Measurements from ENCODE around the gene NKD2. TPM values are rescaled to one million over a fixed set of nuclear protein-coding genes. Genes with fewer than 3 reads are reported as not detected.

Gene NKD2
- total and polyA plus RNA-seq, 9 donors = 1.5 to 5.3 (median 2.3) TPM

- no peak for DNase-seq
- H3K4me3 ChIP-seq (ENCODE audit: low read length) = no peak overlapping the region
- 91% methylated on average over 10 of the region's 18 CpGs for WGBS (ENCODE audit: insufficient coverage)
- H3K4me1 ChIP-seq (ENCODE audit: control insufficient read depth, insufficient read depth, low read length) = peaks cover 2% of the 10 kb centered on the region
- H3K36me3 ChIP-seq (ENCODE audit: control insufficient read depth, insufficient read depth, low read length) = no peaks in the 10 kb centered on the region
- H3K27me3 ChIP-seq (ENCODE audit: control insufficient read depth, insufficient read depth, low read length) = no peaks in the 10 kb centered on the region
- no peak overlapping the region for H3K27ac ChIP-seq (ENCODE audit: low read length)
- H3K9me3 ChIP-seq (replicated peaks; ENCODE audit: control insufficient read depth, low read depth, low read length) = no peaks in the 10 kb centered on the region
These were observed 31.2 kb downstream of the NKD2 start for GRCh38 chr5:1039706-1040260.

DNA sequence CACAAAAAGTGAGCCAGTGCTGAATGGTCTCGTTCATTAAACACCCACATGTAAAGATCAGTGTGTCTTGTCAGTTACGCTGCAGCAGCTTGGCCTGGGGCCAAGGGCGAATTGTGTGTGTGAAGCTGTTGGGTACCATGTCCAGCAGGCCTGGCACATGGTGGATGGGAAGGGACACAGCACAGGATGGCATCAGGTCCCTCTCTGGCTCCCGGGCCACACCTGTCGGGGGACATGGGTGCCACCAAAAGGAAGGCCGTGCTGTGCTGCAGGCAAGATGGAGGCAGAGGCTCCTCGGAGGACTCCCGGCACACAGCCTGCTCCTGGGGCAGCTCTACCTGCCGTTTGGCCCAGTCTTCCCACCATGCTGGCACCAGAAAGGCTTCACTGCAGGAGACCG, 32.0 kb downstream of the NKD2 start:
- H3K27ac ChIP-seq (ENCODE audit: low read length) = no peak overlapping the region
- no peaks in the 10 kb centered on the region for H3K27me3 ChIP-seq (ENCODE audit: control insufficient read depth, insufficient read depth, low read length)
- peaks cover 2% of the 10 kb centered on the region for H3K4me1 ChIP-seq (ENCODE audit: control insufficient read depth, insufficient read depth, low read length)
- no peaks in the 10 kb centered on the region for H3K9me3 ChIP-seq (replicated peaks; ENCODE audit: control insufficient read depth, low read depth, low read length)
- no peak overlapping the region for H3K4me3 ChIP-seq (ENCODE audit: low read length)
- WGBS (ENCODE audit: insufficient coverage) = 88% methylated on average over 7 of the region's 10 CpGs
- no peaks in the 10 kb centered on the region for H3K36me3 ChIP-seq (ENCODE audit: control insufficient read depth, insufficient read depth, low read length)
- DNase-seq = no peak

- WGBS (ENCODE audit: insufficient coverage) = 89% methylated on average over 15 of the region's 15 CpGs
- H3K27ac ChIP-seq (ENCODE audit: low read length) = no peak overlapping the region
- no peaks in the 10 kb centered on the region for H3K27me3 ChIP-seq (ENCODE audit: control insufficient read depth, insufficient read depth, low read length)
- no peak for DNase-seq
- peaks cover 2% of the 10 kb centered on the region for H3K4me1 ChIP-seq (ENCODE audit: control insufficient read depth, insufficient read depth, low read length)
- no peaks in the 10 kb centered on the region for H3K9me3 ChIP-seq (replicated peaks; ENCODE audit: control insufficient read depth, low read depth, low read length)
- H3K36me3 ChIP-seq (ENCODE audit: control insufficient read depth, insufficient read depth, low read length) = no peaks in the 10 kb centered on the region
- no peak overlapping the region for H3K4me3 ChIP-seq (ENCODE audit: low read length)
These were observed 32.9 kb downstream of the NKD2 start for GRCh38 chr5:1041225-1042143.

DNA sequence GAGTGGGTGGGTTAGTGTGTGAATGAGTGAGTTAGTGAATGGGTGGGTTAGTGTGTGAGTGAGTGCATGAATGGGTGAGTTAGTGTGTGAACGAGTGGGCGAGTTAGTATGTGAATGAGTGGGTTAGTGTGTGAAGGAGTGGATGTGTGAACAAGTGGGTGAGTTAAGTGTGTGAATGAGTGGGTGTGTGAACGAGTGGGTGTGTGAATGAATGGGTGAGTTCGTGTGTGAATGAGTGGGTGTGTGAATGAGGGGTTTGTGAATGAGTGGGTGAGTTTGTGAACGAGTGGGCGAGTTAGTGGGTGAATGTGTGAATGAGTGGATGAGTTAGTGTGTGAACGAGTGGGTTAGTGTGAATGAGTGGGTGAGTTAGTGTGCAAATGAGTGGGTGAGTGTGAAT, 34.0 kb downstream of the NKD2 start:
- Histone ChIP-seq H3K4me3 (ENCODE audit: low read length) (no peak overlapping the region), H3K27ac (ENCODE audit: low read length) (no peak overlapping the region), H3K9me3 (replicated peaks; ENCODE audit: control insufficient read depth, low read depth, low read length) (no peaks in the 10 kb centered on the region), H3K36me3 (ENCODE audit: control insufficient read depth, insufficient read depth, low read length) (no peaks in the 10 kb centered on the region), H3K27me3 (ENCODE audit: control insufficient read depth, insufficient read depth, low read length) (no peaks in the 10 kb centered on the region), H3K4me1 (ENCODE audit: control insufficient read depth, insufficient read depth, low read length) (no peaks in the 10 kb centered on the region)
- no peak for DNase-seq
- WGBS (ENCODE audit: insufficient coverage) = 93% methylated on average over 7 of the region's 7 CpGs

DNA sequence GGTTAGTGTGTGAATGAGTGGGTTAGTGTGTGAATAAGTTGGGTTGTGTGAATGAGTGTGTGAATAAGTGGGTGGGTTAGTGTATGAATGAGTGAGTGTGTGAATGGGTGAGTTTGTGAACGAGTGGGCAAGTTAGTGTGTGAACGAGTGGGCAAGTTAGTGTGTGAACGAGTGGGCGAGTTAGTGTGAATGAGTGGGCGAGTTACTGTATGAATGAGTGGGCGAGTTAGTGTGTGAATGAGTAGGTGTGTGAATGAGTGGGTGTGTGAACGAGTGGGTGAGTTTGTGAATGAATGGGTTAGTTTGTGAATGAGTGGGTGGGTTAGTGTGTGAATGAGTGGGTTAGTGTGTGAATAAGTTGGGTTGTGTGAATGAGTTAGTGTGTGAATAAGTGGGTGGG, 34.7 kb downstream of the NKD2 start:
- Histone ChIP-seq H3K27me3 (ENCODE audit: control insufficient read depth, insufficient read depth, low read length) (no peaks in the 10 kb centered on the region), H3K9me3 (replicated peaks; ENCODE audit: control insufficient read depth, low read depth, low read length) (no peaks in the 10 kb centered on the region), H3K27ac (ENCODE audit: low read length) (no peak overlapping the region), H3K36me3 (ENCODE audit: control insufficient read depth, insufficient read depth, low read length) (no peaks in the 10 kb centered on the region), H3K4me3 (ENCODE audit: low read length) (no peak overlapping the region), H3K4me1 (ENCODE audit: control insufficient read depth, insufficient read depth, low read length) (no peaks in the 10 kb centered on the region)
- 93% methylated on average over 7 of the region's 7 CpGs for WGBS (ENCODE audit: insufficient coverage)
- no peak for DNase-seq

DNA sequence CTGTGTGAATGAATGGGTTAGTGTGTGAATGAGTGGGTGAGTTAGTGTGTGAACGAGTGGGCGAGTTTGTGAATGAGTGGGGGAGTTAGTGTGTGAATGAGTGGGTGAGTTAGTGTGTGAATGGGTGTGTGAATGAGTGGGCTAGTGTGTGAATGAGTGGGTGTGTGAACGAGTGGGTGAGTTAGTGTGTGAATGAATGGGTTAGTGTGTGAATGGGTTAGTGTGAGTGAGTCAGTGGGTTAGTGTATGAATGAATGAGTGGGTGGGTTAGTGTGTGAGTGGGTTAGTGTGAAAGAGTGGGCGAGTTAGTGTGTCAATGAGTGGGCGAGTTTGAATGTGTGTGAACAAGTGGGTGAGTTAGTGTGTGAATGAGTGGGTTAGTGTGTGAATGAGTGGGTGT, 35.5 kb downstream of the NKD2 start:
- H3K4me3 ChIP-seq (ENCODE audit: low read length) = no peak overlapping the region
- H3K27me3 ChIP-seq (ENCODE audit: control insufficient read depth, insufficient read depth, low read length) = no peaks in the 10 kb centered on the region
- no peak for DNase-seq
- H3K27ac ChIP-seq (ENCODE audit: low read length) = no peak overlapping the region
- no peaks in the 10 kb centered on the region for H3K9me3 ChIP-seq (replicated peaks; ENCODE audit: control insufficient read depth, low read depth, low read length)
- WGBS (ENCODE audit: insufficient coverage) = 95% methylated on average over 5 of the region's 5 CpGs
- no peaks in the 10 kb centered on the region for H3K36me3 ChIP-seq (ENCODE audit: control insufficient read depth, insufficient read depth, low read length)
- H3K4me1 ChIP-seq (ENCODE audit: control insufficient read depth, insufficient read depth, low read length) = no peaks in the 10 kb centered on the region

DNA sequence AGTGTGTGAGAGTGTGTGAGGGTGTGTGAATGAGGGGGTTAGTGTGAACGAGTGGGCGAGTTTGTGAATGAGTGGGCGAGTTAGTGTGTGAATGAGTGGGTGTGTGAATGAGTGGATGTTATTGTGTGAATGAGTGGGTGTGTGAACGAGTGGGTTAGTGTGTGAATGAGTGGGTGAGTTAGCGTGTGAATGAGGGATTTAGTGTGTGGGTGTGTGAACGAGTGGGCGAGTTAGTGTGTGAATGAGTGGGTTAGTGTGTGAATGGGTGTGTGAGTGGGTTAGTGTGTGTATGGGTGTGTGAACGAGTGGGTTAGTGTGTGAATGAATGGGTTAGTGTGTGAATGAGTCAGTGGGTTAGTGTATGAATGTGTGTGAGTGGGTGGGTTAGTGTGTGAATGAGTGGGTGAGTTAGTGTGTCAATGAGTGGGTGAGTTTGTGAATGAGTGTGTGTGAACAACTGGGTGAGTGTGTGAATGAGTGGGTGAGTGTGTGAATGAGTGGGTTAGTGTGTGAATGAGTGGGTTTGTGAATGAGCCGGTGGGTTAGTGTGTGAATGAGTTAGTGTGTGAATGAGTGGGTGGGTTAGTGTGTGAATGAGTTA, 37.5 kb downstream of the NKD2 start:
- H3K36me3 ChIP-seq (ENCODE audit: control insufficient read depth, insufficient read depth, low read length) = no peaks in the 10 kb centered on the region
- no peak for DNase-seq
- no peak overlapping the region for H3K27ac ChIP-seq (ENCODE audit: low read length)
- peaks cover 10% of the 10 kb centered on the region for H3K4me1 ChIP-seq (ENCODE audit: control insufficient read depth, insufficient read depth, low read length)
- 88% methylated on average over 9 of the region's 9 CpGs for WGBS (ENCODE audit: insufficient coverage)
- peaks cover 2% of the 10 kb centered on the region for H3K27me3 ChIP-seq (ENCODE audit: control insufficient read depth, insufficient read depth, low read length)
- H3K9me3 ChIP-seq (replicated peaks; ENCODE audit: control insufficient read depth, low read depth, low read length) = no peaks in the 10 kb centered on the region
- no peak overlapping the region for H3K4me3 ChIP-seq (ENCODE audit: low read length)

DNA sequence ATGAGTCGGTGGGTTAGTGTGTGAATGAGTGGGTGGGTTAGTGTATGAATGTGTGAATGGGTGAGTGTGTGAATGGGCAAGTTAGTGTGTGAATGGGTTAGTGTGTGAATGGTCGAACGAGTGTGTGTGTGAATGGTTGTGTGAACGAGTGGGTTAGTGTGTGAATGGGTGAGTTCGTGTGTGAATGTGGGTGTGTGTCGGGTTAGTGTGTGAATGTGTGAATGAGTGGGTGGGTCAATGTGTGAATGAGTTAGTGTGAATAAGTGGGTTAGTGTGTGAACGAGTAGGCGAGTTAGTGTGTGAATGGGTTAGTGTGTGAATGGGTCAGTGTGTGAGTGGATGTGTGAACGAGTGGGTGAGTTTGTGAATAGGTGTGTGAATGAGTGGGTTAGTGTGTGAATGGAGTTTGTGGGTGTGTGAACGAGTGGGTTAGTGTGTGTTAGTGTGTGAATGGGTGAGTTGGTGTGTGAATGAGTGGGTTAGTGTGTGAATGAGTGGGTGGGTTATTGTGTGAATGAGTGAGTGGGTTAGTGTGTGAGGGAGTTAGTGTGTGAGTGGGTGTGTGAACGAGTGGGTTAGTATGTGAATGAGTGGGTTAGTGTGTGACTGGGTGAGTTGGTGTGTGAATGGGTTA, 38.8 kb downstream of the NKD2 start:
- DNase-seq = no peak
- peaks cover 4% of the 10 kb centered on the region for H3K36me3 ChIP-seq (ENCODE audit: control insufficient read depth, insufficient read depth, low read length)
- H3K27ac ChIP-seq (ENCODE audit: low read length) = no peak overlapping the region
- peaks cover 20% of the 10 kb centered on the region for H3K4me1 ChIP-seq (ENCODE audit: control insufficient read depth, insufficient read depth, low read length)
- peaks cover 2% of the 10 kb centered on the region for H3K27me3 ChIP-seq (ENCODE audit: control insufficient read depth, insufficient read depth, low read length)
- H3K4me3 ChIP-seq (ENCODE audit: low read length) = no peak overlapping the region
- H3K9me3 ChIP-seq (replicated peaks; ENCODE audit: control insufficient read depth, low read depth, low read length) = no peaks in the 10 kb centered on the region
- WGBS (ENCODE audit: insufficient coverage) = 94% methylated on average over 11 of the region's 11 CpGs

- H3K4me3 ChIP-seq (ENCODE audit: low read length) = no peak overlapping the region
- H3K9me3 ChIP-seq (replicated peaks; ENCODE audit: control insufficient read depth, low read depth, low read length) = no peaks in the 10 kb centered on the region
- DNase-seq = no peak
- H3K27ac ChIP-seq (ENCODE audit: low read length) = no peak overlapping the region
- H3K27me3 ChIP-seq (ENCODE audit: control insufficient read depth, insufficient read depth, low read length) = peaks cover 2% of the 10 kb centered on the region
- peaks cover 25% of the 10 kb centered on the region for H3K4me1 ChIP-seq (ENCODE audit: control insufficient read depth, insufficient read depth, low read length)
- 94% methylated on average over 11 of the region's 11 CpGs for WGBS (ENCODE audit: insufficient coverage)
- H3K36me3 ChIP-seq (ENCODE audit: control insufficient read depth, insufficient read depth, low read length) = peaks cover 11% of the 10 kb centered on the region
These were observed 39.6 kb downstream of the NKD2 start for GRCh38 chr5:1048162-1048721.

All from muscle of leg (tissue), 11 donors.